Endothelial cell of umbilical vein (primary cell): Measurements from ENCODE around the gene RPL39L. TPM values are rescaled to one million over a fixed set of nuclear protein-coding genes. Genes with fewer than 3 reads are reported as not detected.

Experiments
- BruUV-seq: library from RNA; stranded (reverse); fragments of 400-500 nt; replicated peaks from 2 replicates; lab custom pipeline; 2021; lab: Mats Ljungman, UMichigan
- CTCF ChIA-PET: fragments of 300-600, 350-600 bp; sonication (Branson Sonifier 250); formaldehyde crosslinking; loops from one replicate; lab custom pipeline; 2021; ENCODE audit warnings: antibody characterized with exemption, inconsistent platforms; lab: Charles Lee
- POLR2A ChIA-PET: fragments of 300-600, 350-600 bp; sonication (Branson Sonifier 250); formaldehyde crosslinking; loops from one replicate; lab custom pipeline; 2021; ENCODE audit warnings: antibody characterized with exemption, inconsistent platforms; lab: Charles Lee
- DNase-seq: peaks from one replicate; pipeline ENCODE4 v3.0.0-alpha.2; 2011; ENCODE audit warnings: low read depth, low spot score
- FAIRE-seq: peaks from 2 replicates; lab custom pipeline; 2011; peaks lifted over from hg19 to GRCh38; lab: Jason Lieb, UNC
- H2AFZ ChIP-seq: 2 replicates; pipeline ENCODE4 v1.6.0; 2012; ENCODE audit warnings: low read depth, low read length, control low read depth, inconsistent platforms
- H3K27ac ChIP-seq: 2 replicates; pipeline ENCODE4 v1.5.1; 2011; ENCODE audit warnings: low read depth, mild to moderate bottlenecking, control low read depth, low read length, moderate library complexity; ENCODE audit not compliant: insufficient read depth
- H3K27me3 ChIP-seq, 2 experiments: 2 replicates each; pipeline versions ENCODE4 v1.6.0 to v1.6.1; 2011; ENCODE audit warnings: low read length in 2 of 2, mixed read lengths in 1 of 2; ENCODE audit not compliant: control insufficient read depth in 2 of 2, insufficient read depth in 2 of 2
- H3K36me3 ChIP-seq, 2 experiments: 2 replicates in 1 of 2; 3 replicates in 1 of 2; pipeline ENCODE4 v1.5.1; 2011; ENCODE audit warnings: low read length in 2 of 2, mild to moderate bottlenecking in 1 of 2, moderate library complexity in 1 of 2; ENCODE audit not compliant: control insufficient read depth in 2 of 2, insufficient read depth in 2 of 2; ENCODE audit errors: extremely low read depth in 1 of 2
- H3K4me1 ChIP-seq: 3 replicates; pipeline ENCODE4 v1.5.1; 2011; ENCODE audit warnings: mild to moderate bottlenecking, low read length; ENCODE audit not compliant: control insufficient read depth, insufficient read depth; ENCODE audit errors: extremely low read depth
- H3K4me2 ChIP-seq: 2 replicates; pipeline ENCODE4 v1.6.1; 2011; ENCODE audit warnings: low read length, control low read depth, mixed read lengths; ENCODE audit not compliant: insufficient read depth
- H3K4me3 ChIP-seq, 3 experiments: fragments of 200-600 bp in 1 of 3; sonication (generic), shearing (Covaris generic) in 1 of 3; replicated peaks in 1 of 3; 2 replicates each; pipeline ENCODE4 v1.5.1; 2011 to 2016; ENCODE audit warnings: control low read depth in 3 of 3, low read length in 3 of 3, mild to moderate bottlenecking in 2 of 3, inconsistent platforms in 1 of 3, low read depth in 1 of 3, moderate library complexity in 1 of 3; ENCODE audit not compliant: insufficient read depth in 1 of 3
- H3K79me2 ChIP-seq: 2 replicates; pipeline ENCODE4 v1.6.0; 2012; ENCODE audit warnings: low read length, inconsistent platforms; ENCODE audit not compliant: control insufficient read depth, insufficient read depth
- H3K9ac ChIP-seq: replicated peaks from 2 replicates; pipeline ENCODE3; 2011; ENCODE audit warnings: low read length, control low read depth; ENCODE audit not compliant: insufficient read depth; ENCODE audit errors: extremely low read depth
- H3K9me1 ChIP-seq: replicated peaks from 3 replicates; pipeline ENCODE4 v1.6.0; 2011; ENCODE audit warnings: mild to moderate bottlenecking, low read length; ENCODE audit not compliant: control insufficient read depth, insufficient read depth; ENCODE audit errors: extremely low read depth
- H3K9me3 ChIP-seq: replicated peaks from 2 replicates; pipeline ENCODE4 v1.5.1; 2012; ENCODE audit warnings: low read length, inconsistent platforms; ENCODE audit not compliant: control insufficient read depth, insufficient read depth
- H4K20me1 ChIP-seq: replicated peaks from 2 replicates; pipeline ENCODE3; 2011; ENCODE audit warnings: mild to moderate bottlenecking, low read length; ENCODE audit not compliant: control insufficient read depth, insufficient read depth; ENCODE audit errors: extremely low read depth
- EZH2 ChIP-seq: IDR thresholded peaks from 2 replicates; pipeline ENCODE4 v1.6.1; 2012; ENCODE audit warnings: borderline replicate concordance, low read depth, mild to moderate bottlenecking, moderate library complexity, low read length, inconsistent platforms; ENCODE audit not compliant: severe bottlenecking
- FOS ChIP-seq: IDR thresholded peaks from 2 replicates; pipeline ENCODE4 v1.6.1; 2011; ENCODE audit warnings: mild to moderate bottlenecking, low read length, moderate library complexity, borderline replicate concordance; ENCODE audit not compliant: insufficient read depth
- GATA2 ChIP-seq: IDR thresholded peaks from 2 replicates; pipeline ENCODE4 v1.7.0; 2011; ENCODE audit warnings: low read depth, mild to moderate bottlenecking, moderate library complexity, mixed read lengths, low read length; ENCODE audit not compliant: insufficient read length, insufficient read depth
- JUN ChIP-seq: IDR thresholded peaks from 2 replicates; pipeline ENCODE4 v1.6.1; 2011; ENCODE audit warnings: borderline replicate concordance, low read depth; ENCODE audit not compliant: insufficient read length, insufficient read depth
- MAX ChIP-seq: IDR thresholded peaks from 2 replicates; pipeline ENCODE4 v1.6.1; 2011; ENCODE audit not compliant: insufficient read depth, insufficient read length
- MYC ChIP-seq: IDR thresholded peaks from one replicate; pipeline ENCODE4 v1.6.1; 2011; ENCODE audit warnings: mild to moderate bottlenecking, low read depth, low read length
- POLR2A ChIP-seq: IDR thresholded peaks from 2 replicates; pipeline ENCODE4 v1.6.1; 2012; ENCODE audit warnings: low read depth, mild to moderate bottlenecking, control low read depth, low read length
- POLR2AphosphoS5 ChIP-seq: IDR thresholded peaks from 2 replicates; pipeline ENCODE4 v1.6.1; 2012; ENCODE audit warnings: low read depth, mild to moderate bottlenecking, control low read depth, low read length, moderate library complexity; ENCODE audit not compliant: insufficient read depth
- dilution Hi-C: fragments of 300-500 bp; cut with MboI; formaldehyde crosslinking; loops from one replicate; pipeline ENCODE4 v1.15.0; 2019; ENCODE audit warnings: low sequenced_read_pairs; ENCODE audit not compliant: extremely low pct_ligation_motif_present
- intact Hi-C: fragments of 100-400 bp; cut with micrococcal nuclease; formaldehyde crosslinking; loops from one replicate; pipeline ENCODE4 v1.10.0; 2022
- polyA plus RNA-seq, 4 experiments: library from polyadenylated mRNA; depleted of rRNA in 3 of 4; stranded (reverse) in 3 of 4; unstranded in 1 of 4; fragments of >200 nt; gene quantifications; 2 replicates each; pipeline versions ENCODE4 v1.2.1 to v1.2.3, GENCODE V29; 2011 to 2012; ENCODE audit warnings: missing spikeins in 1 of 4
- total RNA-seq: library from RNA; stranded (reverse); gene quantifications from 2 replicates; pipeline ENCODE4 v1.2.3, GENCODE V29; 2021
- TF ChIP-seq, protein P1 (sequence below), 2 donors: IDR thresholded peaks; 1 replicate in 1 of 2; 2 replicates in 1 of 2; pipeline ENCODE4 v1.5.1; 2011; ENCODE audit warnings: low read length in 2 of 2, mild to moderate bottlenecking in 2 of 2, moderate library complexity in 2 of 2, control low read depth in 1 of 2, inconsistent platforms in 1 of 2, low read depth in 1 of 2; ENCODE audit not compliant: insufficient read depth in 1 of 2; ENCODE audit errors: extremely low read depth in 1 of 2

The RPL39L gene
- total and polyA plus RNA-seq, 2 donors (not counting 3 experiments of a cell fraction or from before 2014, with no cell fraction given): 14.3 to 22.3 TPM

DNA sequence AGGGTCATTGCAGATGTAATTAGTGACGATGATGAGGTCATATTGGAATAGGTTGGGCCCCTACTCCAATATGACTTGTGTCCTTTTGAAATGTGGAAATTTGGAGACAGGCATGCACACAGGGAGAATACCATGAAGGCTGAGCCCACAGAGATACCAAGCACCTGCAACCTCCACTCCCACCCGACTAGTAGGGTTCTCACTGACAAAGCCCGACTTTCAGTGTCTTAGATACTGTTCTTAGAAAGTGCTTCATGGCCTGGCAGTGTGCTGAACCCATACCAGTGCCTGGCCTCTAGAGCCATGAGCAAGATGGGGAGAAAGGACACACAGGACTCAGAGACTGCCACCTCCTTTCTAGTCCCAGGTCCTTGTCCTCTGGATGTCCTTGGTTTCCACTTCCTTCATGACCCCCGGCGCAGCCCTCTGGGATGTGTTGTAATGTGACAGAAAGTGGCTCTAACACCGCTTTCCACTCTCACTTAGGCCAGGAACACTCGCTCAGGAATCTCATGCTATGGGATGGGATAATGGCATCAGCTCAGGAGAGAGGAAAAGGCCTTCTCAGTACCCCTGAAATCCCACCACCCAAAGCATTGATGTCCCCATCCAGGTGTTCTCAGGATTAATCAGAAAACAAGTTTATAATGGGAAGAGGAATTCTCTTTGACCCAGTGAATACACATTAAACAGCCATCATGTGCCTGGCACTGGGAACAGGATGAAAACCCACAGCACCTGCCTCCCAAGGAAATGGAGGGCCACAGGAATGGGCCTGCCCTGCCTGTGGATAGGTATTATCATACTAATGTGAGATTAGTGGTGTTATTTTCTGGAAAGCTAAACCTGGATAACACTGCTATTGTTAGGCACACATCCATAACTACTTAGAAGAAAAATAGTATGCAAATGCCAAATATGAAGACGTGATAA is 59.9 kb downstream of the RPL39L start:
- no TSS peak for BruUV-seq
- no peak overlapping the region for H2AFZ ChIP-seq
- H3K27ac ChIP-seq: no peak overlapping the region
- H3K9me3 ChIP-seq: no peaks in the 10 kb centered on the region
- no peak for FAIRE-seq
- no peaks in the 10 kb centered on the region for H3K79me2 ChIP-seq
- no peak overlapping the region for H3K4me2 ChIP-seq
- DNase-seq: no peak
- no peaks in the 10 kb centered on the region for H3K9me1 ChIP-seq
- no peak overlapping the region for H3K4me3 ChIP-seq
- TF ChIP-seq FOS (no peak), GATA2 (no peak), MAX (no peak), EZH2 (no peak), JUN (no peak), POLR2AphosphoS5 (no peak), POLR2A (no peak), MYC (no peak)
- TF ChIP-seq, protein P1, sequence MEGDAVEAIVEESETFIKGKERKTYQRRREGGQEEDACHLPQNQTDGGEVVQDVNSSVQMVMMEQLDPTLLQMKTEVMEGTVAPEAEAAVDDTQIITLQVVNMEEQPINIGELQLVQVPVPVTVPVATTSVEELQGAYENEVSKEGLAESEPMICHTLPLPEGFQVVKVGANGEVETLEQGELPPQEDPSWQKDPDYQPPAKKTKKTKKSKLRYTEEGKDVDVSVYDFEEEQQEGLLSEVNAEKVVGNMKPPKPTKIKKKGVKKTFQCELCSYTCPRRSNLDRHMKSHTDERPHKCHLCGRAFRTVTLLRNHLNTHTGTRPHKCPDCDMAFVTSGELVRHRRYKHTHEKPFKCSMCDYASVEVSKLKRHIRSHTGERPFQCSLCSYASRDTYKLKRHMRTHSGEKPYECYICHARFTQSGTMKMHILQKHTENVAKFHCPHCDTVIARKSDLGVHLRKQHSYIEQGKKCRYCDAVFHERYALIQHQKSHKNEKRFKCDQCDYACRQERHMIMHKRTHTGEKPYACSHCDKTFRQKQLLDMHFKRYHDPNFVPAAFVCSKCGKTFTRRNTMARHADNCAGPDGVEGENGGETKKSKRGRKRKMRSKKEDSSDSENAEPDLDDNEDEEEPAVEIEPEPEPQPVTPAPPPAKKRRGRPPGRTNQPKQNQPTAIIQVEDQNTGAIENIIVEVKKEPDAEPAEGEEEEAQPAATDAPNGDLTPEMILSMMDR (IDR thresholded peaks at IDR 0.05; ENCODE audit: extremely low read depth in 1 of 2, insufficient read depth in 1 of 2, low read depth in 1 of 2, low read length in 2 of 2): no peak
- no peaks in the 10 kb centered on the region for H3K27me3 ChIP-seq
- peaks cover 3 to 29% of the 10 kb centered on the region in 2 experiments for H3K36me3 ChIP-seq
- POLR2A ChIA-PET: no interaction called here
- H3K9ac ChIP-seq: no peak overlapping the region
- CTCF ChIA-PET: no interaction called here
- no peaks in the 10 kb centered on the region for H4K20me1 ChIP-seq
- H3K4me1 ChIP-seq: peaks cover 4% of the 10 kb centered on the region
- dilution Hi-C loops (no loop called here), intact Hi-C loops (loop anchor here (10.0 kb wide), 1 partner anchor 975 kb away; the partner anchor contains the start of gene ETV5)
